ENCODE measurements around the gene ERC1.

ERC1 gene

GRCh38 chr12:1176191-1176590, 185.2 kb downstream of the ERC1 start:
- TF ChIP-seq, protein P1, sequence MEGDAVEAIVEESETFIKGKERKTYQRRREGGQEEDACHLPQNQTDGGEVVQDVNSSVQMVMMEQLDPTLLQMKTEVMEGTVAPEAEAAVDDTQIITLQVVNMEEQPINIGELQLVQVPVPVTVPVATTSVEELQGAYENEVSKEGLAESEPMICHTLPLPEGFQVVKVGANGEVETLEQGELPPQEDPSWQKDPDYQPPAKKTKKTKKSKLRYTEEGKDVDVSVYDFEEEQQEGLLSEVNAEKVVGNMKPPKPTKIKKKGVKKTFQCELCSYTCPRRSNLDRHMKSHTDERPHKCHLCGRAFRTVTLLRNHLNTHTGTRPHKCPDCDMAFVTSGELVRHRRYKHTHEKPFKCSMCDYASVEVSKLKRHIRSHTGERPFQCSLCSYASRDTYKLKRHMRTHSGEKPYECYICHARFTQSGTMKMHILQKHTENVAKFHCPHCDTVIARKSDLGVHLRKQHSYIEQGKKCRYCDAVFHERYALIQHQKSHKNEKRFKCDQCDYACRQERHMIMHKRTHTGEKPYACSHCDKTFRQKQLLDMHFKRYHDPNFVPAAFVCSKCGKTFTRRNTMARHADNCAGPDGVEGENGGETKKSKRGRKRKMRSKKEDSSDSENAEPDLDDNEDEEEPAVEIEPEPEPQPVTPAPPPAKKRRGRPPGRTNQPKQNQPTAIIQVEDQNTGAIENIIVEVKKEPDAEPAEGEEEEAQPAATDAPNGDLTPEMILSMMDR (IDR thresholded peaks at IDR 0.05; ENCODE audit: low read depth, low read length, missing control alignments), result no peak
- DNase-seq (ENCODE audit: low read depth), result no peak
- H3K4me3 ChIP-seq (ENCODE audit: low read depth, low read length), result no peak overlapping the region
- in situ Hi-C loops (cut with HindIII; ENCODE audit: low sequenced_read_pairs), result loop anchor here (5.0 kb wide), 2 partner anchors 44 to 71 kb away; no protein-coding TSS in a partner anchor

DNA sequence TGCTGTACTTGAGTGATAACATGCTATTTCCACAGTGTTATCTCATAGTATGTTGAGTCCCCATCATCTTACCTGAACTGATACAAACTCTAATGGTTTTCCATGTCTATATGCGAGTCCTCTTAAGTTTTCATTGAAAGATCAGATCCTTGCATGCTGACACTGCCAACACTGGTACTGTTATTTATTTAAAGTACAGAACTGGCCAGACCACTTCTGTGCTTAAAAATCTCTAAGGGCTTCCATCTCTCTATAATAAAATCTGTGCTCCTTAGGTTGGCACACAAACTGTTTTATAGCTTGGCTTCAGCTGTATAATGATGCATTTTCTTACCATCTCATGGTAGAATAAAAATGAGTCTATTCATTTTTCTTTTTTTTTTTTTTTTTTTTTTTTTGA, 188.1 kb downstream of the ERC1 start:
- in situ Hi-C loops (cut with HindIII; ENCODE audit: low sequenced_read_pairs), result loop anchor here (5.0 kb wide), 2 partner anchors 47 to 68 kb away; no protein-coding TSS in a partner anchor
- no peak overlapping the region for H3K4me3 ChIP-seq (ENCODE audit: low read depth, low read length)
- TF ChIP-seq, protein P1 (IDR thresholded peaks at IDR 0.05; ENCODE audit: low read depth, low read length, missing control alignments), result no peak
- no peak for DNase-seq (ENCODE audit: low read depth)

GRCh38 chr12:1182069-1182468, 191.0 kb downstream of the ERC1 start:
- H3K4me3 ChIP-seq (ENCODE audit: low read depth, low read length), result no peak overlapping the region
- in situ Hi-C loops (cut with HindIII; ENCODE audit: low sequenced_read_pairs), result no loop called here
- no peak for DNase-seq (ENCODE audit: low read depth)
- TF ChIP-seq, protein P1 (IDR thresholded peaks at IDR 0.05; ENCODE audit: low read depth, low read length, missing control alignments), result no peak

- TF ChIP-seq, protein P1 (IDR thresholded peaks at IDR 0.05; ENCODE audit: low read depth, low read length, missing control alignments), result no peak
- in situ Hi-C loops (cut with HindIII; ENCODE audit: low sequenced_read_pairs), result no loop called here
- DNase-seq (ENCODE audit: low read depth), result no peak
- no peak overlapping the region for H3K4me3 ChIP-seq (ENCODE audit: low read depth, low read length)
These were observed 193.4 kb downstream of the ERC1 start for GRCh38 chr12:1184402-1184801.

DNA sequence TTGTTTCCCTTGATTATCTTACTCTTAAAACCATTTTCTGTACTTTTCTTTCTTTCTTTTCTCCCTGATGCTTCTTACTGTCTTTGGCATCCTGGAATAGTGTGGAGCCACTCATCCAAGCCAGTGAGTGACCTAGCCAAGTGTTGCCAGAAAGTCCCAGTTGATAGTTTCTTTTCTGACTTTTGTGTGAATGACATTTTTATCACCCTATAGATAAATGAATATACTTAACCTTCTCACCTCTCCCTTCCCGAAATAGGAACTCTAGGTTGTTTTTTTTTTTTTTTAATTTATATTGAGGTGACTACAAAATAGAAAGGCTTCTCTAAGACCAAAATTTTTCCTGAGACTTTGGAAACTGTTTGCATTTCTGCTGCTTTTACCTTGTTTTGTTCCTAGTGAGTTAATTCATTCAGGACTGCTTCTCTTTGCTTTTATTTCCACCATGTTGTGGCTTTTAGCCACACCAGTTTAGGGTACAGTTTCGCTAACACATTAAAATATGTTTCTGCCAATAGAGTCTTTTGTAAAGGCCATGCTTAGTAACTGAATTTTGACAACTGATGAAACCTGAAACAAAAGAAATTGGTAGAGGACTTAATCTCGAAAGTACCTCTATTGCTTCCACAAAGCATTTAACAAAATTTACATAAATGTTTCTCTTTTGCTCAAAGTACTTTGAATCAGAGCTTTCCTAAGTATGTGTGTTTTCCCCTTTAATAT, 194.6 kb downstream of the ERC1 start:
- TF ChIP-seq, protein P1 (IDR thresholded peaks at IDR 0.05; ENCODE audit: low read depth, low read length, missing control alignments), result no peak

DNA sequence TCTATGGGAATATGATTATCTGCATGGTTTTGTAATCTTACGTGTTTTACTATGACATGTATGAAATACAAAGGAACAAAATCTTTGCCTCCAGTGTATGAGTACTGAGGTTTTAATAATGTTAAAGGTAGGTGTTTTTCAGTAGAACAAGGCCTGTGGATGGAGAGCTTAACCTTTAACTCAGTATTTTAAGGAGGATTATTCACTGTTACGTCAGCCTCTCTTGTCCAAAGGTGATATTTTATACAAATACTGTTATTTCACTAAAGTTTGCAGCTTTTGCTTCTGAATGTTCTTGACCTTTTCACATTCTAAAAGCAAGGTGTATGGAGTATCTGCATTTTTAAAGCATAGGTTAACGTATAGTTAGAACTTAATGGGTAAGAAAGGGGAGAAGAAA, 195.3 kb downstream of the ERC1 start:
- DNase-seq (ENCODE audit: low read depth), result no peak
- TF ChIP-seq, protein P1 (IDR thresholded peaks at IDR 0.05; ENCODE audit: low read depth, low read length, missing control alignments), result no peak
- no peak overlapping the region for H3K4me3 ChIP-seq (ENCODE audit: low read depth, low read length)
- in situ Hi-C loops (cut with HindIII; ENCODE audit: low sequenced_read_pairs), result no loop called here

More for the DNA sequence above, 194.6 kb downstream of the ERC1 start:
- H3K4me3 ChIP-seq (ENCODE audit: low read depth, low read length), result no peak overlapping the region
- in situ Hi-C loops (cut with HindIII; ENCODE audit: low sequenced_read_pairs), result no loop called here
- no peak for DNase-seq (ENCODE audit: low read depth)

All from astrocyte of the cerebellum (primary cell).